GM19324 (cell line): ENCODE results near the gene CELSR2.
"Not testable (repeated sequence)": the region's sequence is repeated elsewhere in the genome, so short reads cannot be mapped to it uniquely, and the experiment has no call there.

Source experiments
- ATAC-seq: cut with Tn5 transposase; IDR thresholded peaks from one replicate; pipeline ENCODE4 v1.9.1; 2021; ENCODE audit warnings: mild to moderate bottlenecking, moderate library complexity; ENCODE audit not compliant: unreplicated experiment, low FRiP score

CELSR2 gene

GRCh38 chr1:109248797-109249629 is at the start of gene CELSR2:
Gene CELSR2, plus strand, starts transcription at chr1:109249539. Its CDS starts 541 bp downstream, at chr1:109250080.
- peak; percentile 54 for ATAC-seq

GRCh38 chr1:109199710-109200109 is 49.6 kb upstream of the CELSR2 start:
- ATAC-seq, result no peak

- no peak for ATAC-seq
Observed at GRCh38 chr1:109201123-109201703, 48.1 kb upstream of the CELSR2 start.

- no peak for ATAC-seq
Observed at GRCh38 chr1:109204484-109204883, 44.9 kb upstream of the CELSR2 start.

GRCh38 chr1:109206339-109206738 is 43.0 kb upstream of the CELSR2 start:
- no peak for ATAC-seq

- ATAC-seq, result no peak
Observed at GRCh38 chr1:109207467-109208103, 41.8 kb upstream of the CELSR2 start.

GRCh38 chr1:109208394-109208793 is 40.9 kb upstream of the CELSR2 start:
- ATAC-seq, result no peak

- ATAC-seq, result no peak
Observed at GRCh38 chr1:109208836-109209463, 40.4 kb upstream of the CELSR2 start.

GRCh38 chr1:109210058-109210457 is 39.3 kb upstream of the CELSR2 start:
- ATAC-seq, result no peak

- no peak for ATAC-seq
Observed at GRCh38 chr1:109213345-109213823, 36.0 kb upstream of the CELSR2 start.

GRCh38 chr1:109213824-109214693 is 35.3 kb upstream of the CELSR2 start, which contains the start of gene SARS1:
Gene SARS1, plus strand, starts transcription at chr1:109213918. Its CDS starts 75 bp downstream, at chr1:109213993.
- ATAC-seq, result peak; percentile 93

- no peak for ATAC-seq
Observed at GRCh38 chr1:109214695-109215623, 34.4 kb upstream of the CELSR2 start.

GRCh38 chr1:109216662-109217061 is 32.7 kb upstream of the CELSR2 start:
- ATAC-seq, result no peak

- no peak for ATAC-seq
Observed at GRCh38 chr1:109218516-109218915, 30.8 kb upstream of the CELSR2 start.

- ATAC-seq, result not testable (repeated sequence)
Observed at GRCh38 chr1:109221201-109221600, 28.1 kb upstream of the CELSR2 start.

- ATAC-seq, result no peak
Observed at GRCh38 chr1:109225308-109225707, 24.0 kb upstream of the CELSR2 start.

GRCh38 chr1:109225711-109226445 is 23.5 kb upstream of the CELSR2 start:
- no peak for ATAC-seq

- no peak for ATAC-seq
Observed at GRCh38 chr1:109228167-109228566, 21.2 kb upstream of the CELSR2 start.
